PC-3 (cell line): ENCODE results near the gene CHRM4. TPM values are rescaled to one million over a fixed set of nuclear protein-coding genes. Genes with fewer than 3 reads are reported as not detected.

Experiments
- ATAC-seq: fragments of 200-7000 bp; cut with Tn5 transposase; 2 replicates; pipeline ENCODE4 v1.9.1; 2020; ENCODE audit warnings: mild to moderate bottlenecking, moderate library complexity
- BruUV-seq: library from RNA; stranded (reverse); fragments of 400-500 nt; replicated peaks from 2 replicates; lab custom pipeline; 2021; lab: Mats Ljungman, UMichigan
- CTCF ChIA-PET: fragments of 300-600 bp; sonication (Branson Sonifier 250); formaldehyde crosslinking; loops from one replicate; lab custom pipeline; 2022; ENCODE audit warnings: antibody characterized with exemption; lab: Charles Lee
- POLR2A ChIA-PET: fragments of 300-600 bp; sonication (Branson Sonifier 250); formaldehyde crosslinking; loops from one replicate; lab custom pipeline; 2022; ENCODE audit warnings: antibody characterized with exemption; ENCODE audit not compliant: unreplicated experiment; lab: Charles Lee
- DNase-seq: peaks from one replicate; pipeline ENCODE4 v3.0.0-alpha.2; 2015
- H2AFZ ChIP-seq: fragments of 300-600 bp; sonication (generic); 2 replicates; pipeline ENCODE4 v1.6.0; 2016; ENCODE audit warnings: antibody characterized with exemption, low read length
- H3F3A ChIP-seq: fragments of 300-600 bp; sonication (generic); one replicate; pipeline ENCODE4 v1.6.0; 2017; ENCODE audit warnings: antibody characterized with exemption, low read length, control low read depth, mild to moderate bottlenecking; ENCODE audit not compliant: unreplicated experiment
- H3K27ac ChIP-seq: fragments of 300-600 bp; sonication (generic); 2 replicates; pipeline ENCODE4 v1.5.1; 2016; ENCODE audit warnings: mild to moderate bottlenecking, low read length
- H3K27me3 ChIP-seq: fragments of 300-600 bp; sonication (generic); 2 replicates; pipeline ENCODE4 v1.6.1; 2016; ENCODE audit warnings: low read length, mixed read lengths
- H3K36me3 ChIP-seq: fragments of 300-600 bp; sonication (generic); 2 replicates; pipeline ENCODE4 v1.6.1; 2016; ENCODE audit warnings: low read depth, mixed run types, low read length, mixed read lengths
- H3K4me1 ChIP-seq: fragments of 300-600 bp; sonication (generic); 2 replicates; pipeline ENCODE4 v1.5.1; 2016; ENCODE audit warnings: low read length; ENCODE audit not compliant: insufficient read depth
- H3K4me2 ChIP-seq: fragments of 300-600 bp; sonication (generic); 2 replicates; pipeline ENCODE4 v1.6.0; 2016; ENCODE audit warnings: low read length
- H3K4me3 ChIP-seq: fragments of 300-600 bp; sonication (generic); 2 replicates; pipeline ENCODE4 v1.5.1; 2016; ENCODE audit warnings: mild to moderate bottlenecking, low read length, mixed read lengths
- H3K79me2 ChIP-seq: fragments of 300-600 bp; sonication (generic); 2 replicates; pipeline ENCODE4 v1.6.1; 2017; ENCODE audit warnings: low read length, mixed read lengths
- H3K9ac ChIP-seq: fragments of 300-600 bp; sonication (generic); 2 replicates; pipeline ENCODE4 v1.6.0; 2016; ENCODE audit warnings: mild to moderate bottlenecking, low read length
- H3K9me2 ChIP-seq: fragments of 300-600 bp; sonication (generic); replicated peaks from 2 replicates; pipeline ENCODE4 v1.6.1; 2016; ENCODE audit warnings: mixed run types, low read length, mixed read lengths
- H3K9me3 ChIP-seq: fragments of 300-600 bp; sonication (generic); 2 replicates; pipeline ENCODE4 v1.6.1; 2016; ENCODE audit warnings: low read length, mixed read lengths
- H4K20me1 ChIP-seq: fragments of 300-600 bp; sonication (generic); 2 replicates; pipeline ENCODE4 v1.6.1; 2016; ENCODE audit warnings: low read length, mixed read lengths
- EZH2 ChIP-seq: fragments of 300-600 bp; sonication (generic); IDR thresholded peaks from one replicate; pipeline ENCODE4 v1.6.1; 2017; ENCODE audit warnings: antibody characterized with exemption, mild to moderate bottlenecking, low read length; ENCODE audit not compliant: unreplicated experiment
- EZH2phosphoT487 ChIP-seq: fragments of 300-600 bp; sonication (generic); IDR thresholded peaks from 2 replicates; pipeline ENCODE4 v1.6.1; 2018; ENCODE audit warnings: mild to moderate bottlenecking, antibody characterized with exemption, low read length, borderline replicate concordance
- intact Hi-C: fragments of 100-400 bp; cut with micrococcal nuclease; formaldehyde crosslinking; loops from 2 replicates; pipeline ENCODE4 v1.9.0; 2023
- total RNA-seq: library from RNA; depleted of rRNA; stranded (reverse); fragments of >200 nt; gene quantifications from 2 replicates; pipeline ENCODE4 v1.2.3, GENCODE V29; 2014
- TF ChIP-seq, protein P1 (sequence below): fragments of 300-600 bp; sonication (generic); conservative IDR thresholded peaks from 2 replicates; pipeline ENCODE4 v1.5.1; 2017; ENCODE audit warnings: antibody characterized with exemption, low read depth, mild to moderate bottlenecking, low read length

The CHRM4 gene
- total RNA-seq, 1 experiment from 2014 or later, result not detected

DNA sequence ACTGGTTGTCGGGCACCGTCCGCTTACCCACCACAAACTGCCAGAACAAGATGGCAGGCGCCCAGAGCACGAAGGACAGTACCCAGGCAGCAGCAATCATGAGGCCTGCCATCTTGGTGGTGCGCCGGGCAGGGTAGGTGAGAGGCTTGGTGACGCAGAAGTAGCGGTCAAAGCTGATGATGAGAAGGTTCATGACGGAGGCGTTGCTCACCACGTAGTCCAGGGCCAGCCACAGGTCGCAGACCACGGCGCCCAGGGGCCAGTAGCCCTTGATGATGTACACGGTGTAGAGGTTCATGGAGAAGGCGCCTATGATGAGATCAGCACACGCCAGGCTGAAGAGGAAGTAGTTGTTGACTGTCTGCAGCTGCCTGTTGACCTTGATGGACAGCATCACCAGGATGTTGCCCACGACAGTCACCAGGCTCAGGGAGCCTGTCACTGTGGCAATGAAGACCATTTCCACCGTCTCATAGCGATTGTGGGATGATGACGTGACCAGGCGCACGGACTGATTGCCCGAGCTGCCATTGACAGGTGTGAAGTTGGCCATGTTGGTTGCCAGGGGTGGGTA lies 5.5 kb downstream of the CHRM4 start:
- Histone ChIP-seq H3K79me2 (no peaks in the 10 kb centered on the region), H3K4me3 (no peak overlapping the region), H3K9me2 (no peaks in the 10 kb centered on the region), H3K9me3 (no peaks in the 10 kb centered on the region), H3K9ac (no peak overlapping the region), H4K20me1 (no peaks in the 10 kb centered on the region), H2AFZ (no peak overlapping the region), H3K36me3 (no peaks in the 10 kb centered on the region), H3K27ac (no peak overlapping the region), H3F3A (no peaks in the 10 kb centered on the region), H3K4me2 (no peak overlapping the region), H3K27me3 (peaks cover 26% of the 10 kb centered on the region), H3K4me1 (peaks cover 23% of the 10 kb centered on the region; the same call in 1 of the 2 replicates)
- intact Hi-C loops, result no loop called here
- TF ChIP-seq, protein P1, sequence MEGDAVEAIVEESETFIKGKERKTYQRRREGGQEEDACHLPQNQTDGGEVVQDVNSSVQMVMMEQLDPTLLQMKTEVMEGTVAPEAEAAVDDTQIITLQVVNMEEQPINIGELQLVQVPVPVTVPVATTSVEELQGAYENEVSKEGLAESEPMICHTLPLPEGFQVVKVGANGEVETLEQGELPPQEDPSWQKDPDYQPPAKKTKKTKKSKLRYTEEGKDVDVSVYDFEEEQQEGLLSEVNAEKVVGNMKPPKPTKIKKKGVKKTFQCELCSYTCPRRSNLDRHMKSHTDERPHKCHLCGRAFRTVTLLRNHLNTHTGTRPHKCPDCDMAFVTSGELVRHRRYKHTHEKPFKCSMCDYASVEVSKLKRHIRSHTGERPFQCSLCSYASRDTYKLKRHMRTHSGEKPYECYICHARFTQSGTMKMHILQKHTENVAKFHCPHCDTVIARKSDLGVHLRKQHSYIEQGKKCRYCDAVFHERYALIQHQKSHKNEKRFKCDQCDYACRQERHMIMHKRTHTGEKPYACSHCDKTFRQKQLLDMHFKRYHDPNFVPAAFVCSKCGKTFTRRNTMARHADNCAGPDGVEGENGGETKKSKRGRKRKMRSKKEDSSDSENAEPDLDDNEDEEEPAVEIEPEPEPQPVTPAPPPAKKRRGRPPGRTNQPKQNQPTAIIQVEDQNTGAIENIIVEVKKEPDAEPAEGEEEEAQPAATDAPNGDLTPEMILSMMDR, result no peak
- TF ChIP-seq EZH2 (no peak), EZH2phosphoT487 (no peak)
- ATAC-seq (no peak), DNase-seq (no peak)
- CTCF ChIA-PET, result no interaction called here
- BruUV-seq, result no TSS peak
- POLR2A ChIA-PET, result no interaction called here

DNA sequence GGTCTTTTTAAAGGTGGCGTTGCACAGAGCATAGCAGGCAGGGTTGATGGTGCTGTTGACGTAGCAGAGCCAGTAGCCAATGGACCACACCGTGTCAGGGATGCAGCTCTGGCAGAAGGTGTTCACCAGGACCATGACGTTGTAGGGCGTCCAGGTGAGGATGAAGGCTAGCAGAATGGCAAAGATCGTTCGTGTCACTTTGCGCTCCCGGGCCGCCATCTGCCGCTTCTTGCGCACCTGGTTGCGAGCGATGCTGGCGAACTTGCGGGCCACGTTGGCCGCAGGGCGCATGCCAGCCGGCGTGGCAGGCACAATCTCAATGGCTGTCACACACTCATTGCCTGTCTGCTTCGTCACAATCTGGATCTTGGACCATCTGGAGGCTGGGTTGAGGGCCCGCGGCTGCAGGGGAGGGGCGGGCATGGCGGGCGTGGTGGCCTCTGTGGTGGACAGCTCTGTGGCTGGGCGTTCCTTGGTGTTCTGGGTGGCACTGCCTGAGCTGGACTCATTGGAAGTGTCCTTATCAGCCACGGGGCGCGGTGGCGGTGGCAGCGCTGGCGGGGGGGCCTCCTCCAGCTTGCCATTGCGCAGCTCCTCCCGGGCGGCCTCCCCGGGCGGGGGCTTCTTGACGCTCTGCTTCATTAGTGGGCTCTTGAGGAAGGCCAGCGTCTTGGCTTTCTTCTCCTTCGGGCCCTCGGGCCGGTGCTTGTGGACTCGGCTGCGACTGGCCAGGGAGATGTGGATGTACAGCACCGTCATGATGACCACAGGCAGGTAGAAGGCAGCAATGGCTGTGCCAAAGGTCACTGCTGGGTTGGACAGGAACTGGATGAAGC lies 6.2 kb downstream of the CHRM4 start:
- no peaks in the 10 kb centered on the region for H3K79me2 ChIP-seq
- DNase-seq, result no peak
- BruUV-seq, result no TSS peak
- no peak overlapping the region for H3K9ac ChIP-seq
- H3F3A ChIP-seq, result no peaks in the 10 kb centered on the region
- no peak overlapping the region for H3K4me2 ChIP-seq
- H3K4me3 ChIP-seq, result no peak overlapping the region
- no peak overlapping the region for H2AFZ ChIP-seq
- POLR2A ChIA-PET, result no interaction called here
- no peaks in the 10 kb centered on the region for H3K36me3 ChIP-seq
- H3K4me1 ChIP-seq, result peaks cover 23% of the 10 kb centered on the region; the same call in 1 of the 2 replicates
- CTCF ChIA-PET, result no interaction called here
- TF ChIP-seq EZH2phosphoT487, result no peak
- TF ChIP-seq, protein P1, result no peak
- no peak for TF ChIP-seq EZH2
- H3K27ac ChIP-seq, result no peak overlapping the region
- intact Hi-C loops, result no loop called here
- no peaks in the 10 kb centered on the region for H3K9me3 ChIP-seq
- H4K20me1 ChIP-seq, result no peaks in the 10 kb centered on the region
- no peaks in the 10 kb centered on the region for H3K9me2 ChIP-seq
- no peak for ATAC-seq
- H3K27me3 ChIP-seq, result peaks cover 19% of the 10 kb centered on the region
